GM21717 (cell line): Measurements from ENCODE around the gene CORIN.
"Not testable (repeated sequence)": the region's sequence is repeated elsewhere in the genome, so short reads cannot be mapped to it uniquely, and the experiment has no call there.

ENCODE experiments used
- ATAC-seq: cut with Tn5 transposase; IDR thresholded peaks from one replicate; pipeline ENCODE4 v1.9.1; 2021; ENCODE audit warnings: mild to moderate bottlenecking, moderate library complexity; ENCODE audit not compliant: unreplicated experiment

The CORIN gene

DNA sequence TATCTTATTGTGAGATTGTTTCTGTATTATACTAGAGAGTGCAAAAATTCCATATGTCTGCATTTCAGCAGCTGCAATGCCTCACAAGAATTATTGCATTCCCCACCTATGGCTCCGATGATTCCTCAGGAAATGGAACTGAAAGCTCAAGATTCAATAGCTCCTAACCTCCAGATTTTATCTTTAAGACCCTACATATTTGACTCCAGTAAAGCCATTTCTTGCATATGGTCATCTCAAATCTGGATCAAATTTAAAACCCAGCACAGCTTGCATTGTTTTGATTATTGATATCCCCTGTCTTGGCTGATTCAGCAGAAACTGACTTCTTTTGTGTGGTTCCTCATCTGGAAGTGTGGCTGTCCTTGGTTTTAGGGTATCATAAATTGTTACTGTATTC is 142.6 kb downstream of the CORIN start:
- no peak for ATAC-seq

- ATAC-seq, result no peak
Observed at GRCh38 chr4:47694322-47694721, 143.5 kb downstream of the CORIN start.

DNA sequence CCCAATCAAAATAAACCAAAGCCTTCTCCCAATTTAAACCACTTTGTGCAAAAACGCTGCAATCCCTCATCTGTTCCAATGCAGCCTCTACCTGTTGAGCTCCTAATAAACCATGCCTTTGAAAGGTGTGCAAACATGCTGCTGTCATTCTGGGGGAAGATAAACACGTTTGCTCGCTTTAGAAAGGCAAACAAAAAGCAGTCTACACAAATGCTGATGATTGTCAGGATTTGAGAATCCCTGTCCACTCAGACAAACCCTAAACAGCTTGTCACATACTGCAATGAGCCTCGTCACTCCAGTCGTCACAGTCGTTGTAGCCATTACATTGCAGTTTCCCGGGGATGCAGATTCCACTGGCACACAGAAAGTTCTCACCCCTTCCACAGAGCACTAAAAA is 145.2 kb downstream of the CORIN start:
- no peak for ATAC-seq

GRCh38 chr4:47691757-47692383 is 146.0 kb downstream of the CORIN start:
- ATAC-seq, result not testable (repeated sequence)

DNA sequence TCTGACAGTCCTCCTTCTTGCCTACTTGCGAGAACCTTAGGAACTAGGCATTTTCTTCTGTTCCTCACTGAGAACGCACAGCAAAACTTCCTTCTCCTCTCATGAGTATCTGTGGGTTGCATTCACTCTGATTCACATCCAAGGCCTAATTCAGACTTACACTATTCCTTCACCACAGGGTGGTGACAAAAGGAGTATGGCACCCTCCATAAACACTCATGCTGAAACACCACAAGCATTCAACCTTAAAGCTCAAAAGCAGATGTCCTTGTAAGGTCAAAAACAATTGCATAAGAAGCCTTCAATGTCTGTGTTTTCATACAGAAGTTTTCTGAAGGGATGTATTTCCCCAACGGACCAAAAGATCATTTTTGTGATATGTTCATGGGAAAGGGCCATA is 147.3 kb downstream of the CORIN start:
- peak; percentile 50 for ATAC-seq

- ATAC-seq, result peak; percentile 70
Observed at GRCh38 chr4:47686294-47686872, 151.5 kb downstream of the CORIN start.

DNA sequence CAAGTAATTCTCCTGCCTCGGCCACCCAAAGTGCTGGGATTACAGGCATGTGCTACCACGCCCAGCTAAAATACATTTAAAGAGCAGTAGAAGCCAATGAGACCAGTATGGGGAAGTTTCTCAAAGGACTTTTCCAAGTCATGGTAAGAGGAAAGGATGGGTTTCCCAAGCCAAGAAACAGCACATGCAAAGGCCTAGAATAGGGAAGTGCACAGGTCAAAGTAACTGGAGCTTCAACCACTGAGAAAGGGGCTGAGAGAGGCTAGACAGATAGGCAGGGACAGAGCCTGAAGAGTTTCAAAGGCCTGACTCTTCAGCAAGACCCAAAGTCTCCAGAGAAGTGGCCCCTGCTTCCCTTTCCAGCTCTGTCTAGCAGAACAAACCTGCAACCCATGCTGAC is 162.1 kb downstream of the CORIN start:
- no peak for ATAC-seq

DNA sequence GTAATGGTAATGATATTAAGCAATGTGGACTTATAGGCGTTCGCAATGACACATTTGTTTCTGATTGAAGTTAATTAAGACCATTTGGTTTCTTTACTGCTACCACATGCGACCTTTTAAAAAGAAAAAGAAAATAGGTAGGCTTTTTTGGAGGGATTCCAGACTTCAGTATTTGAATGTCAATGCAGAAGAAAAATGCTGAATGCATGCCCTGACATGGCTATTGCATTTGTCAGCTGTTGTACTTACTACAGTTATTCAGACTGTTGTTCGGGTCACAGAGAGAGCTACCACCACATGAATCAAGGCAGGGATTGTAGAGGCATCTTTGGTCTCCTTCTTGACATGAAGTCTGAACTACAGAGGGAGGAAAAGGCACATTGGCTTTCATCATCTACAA is 163.7 kb downstream of the CORIN start:
- ATAC-seq, result no peak

DNA sequence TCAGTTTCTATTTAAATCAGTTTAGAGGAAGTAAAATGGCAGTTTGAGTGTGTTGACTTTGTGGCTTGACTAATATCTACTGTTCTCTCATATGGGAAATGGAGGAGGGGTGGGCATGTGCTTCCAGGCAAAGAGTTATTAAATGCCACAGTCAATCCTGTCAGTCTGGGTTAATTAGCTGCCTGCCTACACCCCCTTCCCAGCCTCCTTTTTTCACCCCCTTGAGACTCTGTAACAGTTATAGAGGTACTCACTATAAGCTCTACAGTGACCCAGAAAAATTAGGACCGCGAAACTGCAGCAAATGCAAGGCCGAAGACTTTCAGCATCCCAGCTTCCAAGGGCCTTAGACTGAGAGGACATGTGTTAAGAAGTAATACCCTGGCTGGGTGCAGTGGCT is 165.2 kb downstream of the CORIN start:
- ATAC-seq, result no peak

DNA sequence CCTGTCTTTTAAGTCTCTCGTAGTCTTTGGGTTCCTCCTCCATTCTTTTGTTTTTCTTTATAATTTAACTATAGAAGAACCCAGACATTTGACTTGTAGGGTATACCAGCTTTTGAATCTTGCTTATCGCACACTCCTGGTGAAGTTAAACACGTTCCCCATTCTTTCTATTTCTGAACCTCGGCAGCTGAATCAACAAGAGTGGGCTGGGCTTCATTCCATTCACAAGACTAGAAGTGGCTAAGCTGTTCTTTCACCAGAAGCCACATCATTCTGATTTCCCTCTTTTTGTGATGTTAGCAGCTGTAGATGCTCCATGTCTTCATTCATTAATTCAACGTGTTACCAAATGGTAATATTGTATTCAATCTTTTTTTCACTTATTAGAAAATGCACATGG is 167.9 kb downstream of the CORIN start:
- no peak for ATAC-seq

GRCh38 chr4:47668810-47669408 is 169.0 kb downstream of the CORIN start:
- ATAC-seq, result peak; percentile 68

GRCh38 chr4:47668256-47668655 is 169.6 kb downstream of the CORIN start:
- ATAC-seq, result no peak

GRCh38 chr4:47667552-47667951 is 170.3 kb downstream of the CORIN start:
- ATAC-seq, result no peak

- ATAC-seq, result no peak
Observed at GRCh38 chr4:47664051-47664826, 173.6 kb downstream of the CORIN start.

GRCh38 chr4:47662975-47663374 is 174.9 kb downstream of the CORIN start:
- no peak for ATAC-seq

DNA sequence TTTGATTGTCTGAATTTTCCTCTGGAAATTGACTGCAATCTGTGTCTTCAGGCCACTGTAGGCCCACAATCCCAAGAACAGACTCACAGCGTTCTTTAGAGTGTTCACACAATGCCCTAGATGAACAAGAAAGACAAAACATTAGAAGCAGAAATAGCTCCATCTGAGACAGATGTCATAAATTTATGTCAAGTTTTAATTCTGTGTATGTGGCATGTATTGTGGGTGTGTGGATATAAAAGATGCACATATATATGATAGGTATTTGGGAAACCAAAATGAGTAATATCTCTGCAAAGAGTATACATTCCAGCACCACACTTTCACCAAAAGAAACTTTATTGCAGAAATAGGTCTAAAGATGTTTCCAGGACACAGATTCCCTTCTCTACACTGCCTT is 176.1 kb downstream of the CORIN start:
- ATAC-seq, result no peak

DNA sequence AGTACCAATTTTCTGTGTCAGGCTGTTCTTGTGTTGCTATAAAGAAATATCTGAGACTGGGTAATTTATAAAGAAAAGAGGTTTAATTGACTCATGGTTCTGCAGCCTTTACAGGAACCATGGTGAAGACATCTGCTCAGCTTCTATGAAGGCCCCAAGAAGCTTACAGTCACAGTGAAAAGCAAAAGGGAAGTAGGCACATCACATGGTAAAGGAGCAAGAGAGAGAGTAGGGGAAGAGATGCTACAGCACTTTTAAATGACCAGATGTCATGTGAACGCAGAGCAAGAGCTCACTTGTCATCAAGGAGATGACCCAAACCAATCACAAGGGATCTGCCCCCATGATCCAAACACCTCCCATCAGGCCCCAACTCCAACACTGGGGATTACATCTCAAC is 178.5 kb downstream of the CORIN start:
- no peak for ATAC-seq

DNA sequence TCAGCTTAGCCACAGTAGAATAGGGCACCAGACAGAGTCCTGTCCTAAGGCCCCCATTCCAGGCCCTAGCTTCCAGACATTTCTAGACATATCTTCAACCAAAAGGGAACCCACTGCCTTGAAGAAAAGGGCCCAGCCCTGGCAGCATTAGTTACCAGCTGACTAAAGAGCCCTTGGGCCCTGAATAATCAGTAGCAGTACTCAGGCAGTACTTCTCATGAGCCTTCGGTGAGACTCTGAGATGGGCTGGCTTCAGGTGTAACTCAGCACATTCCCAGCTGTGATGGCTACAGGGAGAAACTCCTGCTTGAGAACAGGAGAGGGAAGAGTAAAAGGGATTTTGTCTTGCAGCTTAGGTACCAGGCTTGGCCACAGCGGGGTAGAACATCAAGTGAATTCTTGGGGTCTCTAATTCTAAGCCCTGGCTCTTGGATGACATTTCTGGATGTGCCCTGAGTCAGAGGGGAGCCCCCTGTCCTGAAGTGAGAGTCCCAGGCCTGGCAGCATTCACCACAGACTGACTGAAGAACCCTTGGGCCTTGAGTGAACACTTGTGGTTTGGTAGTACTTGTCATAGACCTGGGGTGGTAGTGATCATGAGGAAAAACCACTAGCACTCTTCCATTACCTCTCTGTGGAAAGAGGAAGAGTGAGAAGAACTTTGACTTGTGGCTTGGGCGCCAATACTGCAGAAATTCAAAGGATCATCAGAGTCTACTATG is 182.7 kb downstream of the CORIN start:
- ATAC-seq, result no peak

- no peak for ATAC-seq
Observed at GRCh38 chr4:47652092-47652491, 185.8 kb downstream of the CORIN start.

GRCh38 chr4:47651231-47651630 is 186.6 kb downstream of the CORIN start:
- no peak for ATAC-seq

DNA sequence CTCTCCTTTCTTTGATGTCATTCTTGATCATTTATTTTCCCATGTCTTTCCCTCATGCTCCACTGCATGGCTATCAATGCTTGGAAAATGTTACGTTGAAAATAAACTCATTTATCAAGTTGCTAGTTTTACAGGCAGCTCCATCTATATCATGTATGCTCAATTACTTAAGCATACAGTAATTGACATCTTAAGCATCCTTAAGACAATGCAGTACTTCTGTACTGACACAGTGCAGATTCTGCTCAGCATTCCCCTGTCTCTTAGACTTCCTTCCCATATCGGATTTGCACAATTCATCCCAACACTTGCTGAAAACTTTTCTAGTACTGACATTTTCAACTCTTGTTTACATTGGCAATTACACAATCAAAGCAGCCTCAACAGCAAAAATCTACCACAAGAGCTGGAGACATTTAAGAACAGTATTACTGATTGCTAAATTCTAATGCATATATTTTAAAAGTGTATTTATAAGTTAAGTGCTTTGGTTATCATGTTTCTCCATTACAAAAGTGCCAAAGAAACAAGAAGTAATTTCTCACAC is 187.2 kb downstream of the CORIN start:
- no peak for ATAC-seq
